SH-SY5Y (cell line): Measurements from ENCODE around the gene UBXN7.

Source experiments
- GATA2 ChIP-seq: IDR thresholded peaks from 2 replicates; pipeline ENCODE4 v1.6.1; 2011; ENCODE audit warnings: mild to moderate bottlenecking, low read depth, low read length
- GATA3 ChIP-seq: IDR thresholded peaks from 2 replicates; pipeline ENCODE4 v1.6.1; 2011; ENCODE audit warnings: low read depth, mild to moderate bottlenecking, low read length, moderate library complexity

GRCh38 chr3:196477678-196478077, 45.5 kb upstream of the UBXN7 start:
- TF ChIP-seq GATA3 (no peak), GATA2 (no peak)
